ENCODE measurements around the gene MEGF6.

The MEGF6 gene

GRCh38 chr1:3521426-3521825 lies 89.9 kb downstream of the MEGF6 start:
- no peak for TF ChIP-seq RARB (CRISPR knock-in tag; IDR thresholded peaks at IDR 0.05)
- no peak for TF ChIP-seq TOX (CRISPR knock-in tag; IDR thresholded peaks at IDR 0.05; ENCODE audit: borderline replicate concordance)
- TF ChIP-seq ZNF70 (CRISPR knock-in tag; IDR thresholded peaks at IDR 0.05), result no peak
- TF ChIP-seq ZFP30 (CRISPR knock-in tag; IDR thresholded peaks at IDR 0.05), result no peak
- ATAC-seq, result no peak

- ATAC-seq, result no peak
Measured at GRCh38 chr1:3520419-3521378, 90.6 kb downstream of the MEGF6 start.

GRCh38 chr1:3519301-3519885 lies 91.9 kb downstream of the MEGF6 start:
- TF ChIP-seq TSHZ2 (CRISPR knock-in tag; IDR thresholded peaks at IDR 0.05), result no peak
- TF ChIP-seq SNAI2 (CRISPR knock-in tag; IDR thresholded peaks at IDR 0.05), result no peak
- no peak for TF ChIP-seq ZC3H10 (CRISPR knock-in tag; IDR thresholded peaks at IDR 0.05)
- no peak for TF ChIP-seq ZNF70 (CRISPR knock-in tag; IDR thresholded peaks at IDR 0.05)
- TF ChIP-seq RARB (CRISPR knock-in tag; IDR thresholded peaks at IDR 0.05), result no peak
- TF ChIP-seq TOX (CRISPR knock-in tag; IDR thresholded peaks at IDR 0.05; ENCODE audit: borderline replicate concordance), result no peak
- no peak for TF ChIP-seq ZNF565 (CRISPR knock-in tag; conservative IDR thresholded peaks at IDR 0.05; ENCODE audit: low read depth)
- no peak for TF ChIP-seq GLIS3 (CRISPR knock-in tag; IDR thresholded peaks at IDR 0.05)
- TF ChIP-seq CSDC2 (CRISPR knock-in tag; IDR thresholded peaks at IDR 0.05), result no peak
- TF ChIP-seq ARNTL (CRISPR knock-in tag; IDR thresholded peaks at IDR 0.05; ENCODE audit: borderline replicate concordance, low read depth), result no peak
- TF ChIP-seq ZNF8 (CRISPR knock-in tag; IDR thresholded peaks at IDR 0.05), result no peak
- no peak for TF ChIP-seq PATZ1 (CRISPR knock-in tag; IDR thresholded peaks at IDR 0.05; ENCODE audit: borderline replicate concordance)
- no peak for TF ChIP-seq ISL1 (CRISPR knock-in tag; IDR thresholded peaks at IDR 0.05)
- no peak for TF ChIP-seq TCF4 (CRISPR knock-in tag; IDR thresholded peaks at IDR 0.05; ENCODE audit: borderline replicate concordance)
- no peak for TF ChIP-seq OSR1 (CRISPR knock-in tag; IDR thresholded peaks at IDR 0.05)
- TF ChIP-seq ZFP30 (CRISPR knock-in tag; IDR thresholded peaks at IDR 0.05), result no peak
- TF ChIP-seq POU6F1 (CRISPR knock-in tag; IDR thresholded peaks at IDR 0.05; ENCODE audit: borderline replicate concordance, low read depth), result no peak
- TF ChIP-seq ESRRG (CRISPR knock-in tag; IDR thresholded peaks at IDR 0.05), result no peak
- TF ChIP-seq CREB5 (CRISPR knock-in tag; IDR thresholded peaks at IDR 0.05; ENCODE audit: low read depth), result no peak
- no peak for TF ChIP-seq ZFP3 (CRISPR knock-in tag; IDR thresholded peaks at IDR 0.05)
- no peak for ATAC-seq

More at GRCh38 chr1:3520419-3521378, 90.6 kb downstream of the MEGF6 start:
- TF ChIP-seq RARB (CRISPR knock-in tag; IDR thresholded peaks at IDR 0.05) (no peak), TOX (CRISPR knock-in tag; IDR thresholded peaks at IDR 0.05; ENCODE audit: borderline replicate concordance) (no peak), ARNTL (CRISPR knock-in tag; IDR thresholded peaks at IDR 0.05; ENCODE audit: borderline replicate concordance, low read depth) (no peak), OSR1 (CRISPR knock-in tag; IDR thresholded peaks at IDR 0.05) (no peak), SNAI2 (CRISPR knock-in tag; IDR thresholded peaks at IDR 0.05) (no peak), CSDC2 (CRISPR knock-in tag; IDR thresholded peaks at IDR 0.05) (no peak), CREB5 (CRISPR knock-in tag; IDR thresholded peaks at IDR 0.05; ENCODE audit: low read depth) (no peak), TCF4 (CRISPR knock-in tag; IDR thresholded peaks at IDR 0.05; ENCODE audit: borderline replicate concordance) (no peak), POU6F1 (CRISPR knock-in tag; IDR thresholded peaks at IDR 0.05; ENCODE audit: borderline replicate concordance, low read depth) (no peak)

Measured in SK-N-SH treated with all-trans-retinoic acid at 6 μM for 48 hours (cell line).